Measurements from ENCODE around the gene OR2F1. TPM values are rescaled to one million over a fixed set of nuclear protein-coding genes. Genes with fewer than 3 reads are reported as not detected.

Gene OR2F1, protein sequence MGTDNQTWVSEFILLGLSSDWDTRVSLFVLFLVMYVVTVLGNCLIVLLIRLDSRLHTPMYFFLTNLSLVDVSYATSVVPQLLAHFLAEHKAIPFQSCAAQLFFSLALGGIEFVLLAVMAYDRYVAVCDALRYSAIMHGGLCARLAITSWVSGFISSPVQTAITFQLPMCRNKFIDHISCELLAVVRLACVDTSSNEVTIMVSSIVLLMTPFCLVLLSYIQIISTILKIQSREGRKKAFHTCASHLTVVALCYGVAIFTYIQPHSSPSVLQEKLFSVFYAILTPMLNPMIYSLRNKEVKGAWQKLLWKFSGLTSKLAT
- not detected for polyA plus RNA-seq (2013, experiment 1 of 2; ENCODE audit: insufficient read length)
- not detected for polyA plus RNA-seq (2013, experiment 2 of 2; ENCODE audit: insufficient read length)

DNA sequence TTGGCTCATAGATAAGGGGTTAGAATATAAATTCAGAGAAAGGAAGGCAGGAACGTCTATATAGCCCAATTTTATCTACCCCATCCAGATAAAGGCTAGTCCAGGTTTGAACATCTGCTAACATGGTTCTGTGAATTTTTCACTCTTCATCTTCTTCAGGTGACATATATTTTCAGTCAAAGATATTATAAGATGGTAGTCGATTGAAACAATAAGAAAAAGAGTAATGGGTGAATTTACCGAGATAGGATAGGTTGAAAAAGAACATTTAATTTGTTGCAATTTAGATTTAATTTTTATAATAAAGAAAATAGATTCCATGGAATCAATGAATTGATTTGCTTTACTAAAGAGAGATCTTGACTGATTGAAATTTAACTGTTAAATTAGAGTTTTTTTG lies at the start of gene OR2F1:
Gene OR2F1 (plus strand): TSS at position 301 of the 400 bp plus-strand sequence. CDS start 5,127 bp downstream, outside the sequence.
- DNase-seq: no peak

DNA sequence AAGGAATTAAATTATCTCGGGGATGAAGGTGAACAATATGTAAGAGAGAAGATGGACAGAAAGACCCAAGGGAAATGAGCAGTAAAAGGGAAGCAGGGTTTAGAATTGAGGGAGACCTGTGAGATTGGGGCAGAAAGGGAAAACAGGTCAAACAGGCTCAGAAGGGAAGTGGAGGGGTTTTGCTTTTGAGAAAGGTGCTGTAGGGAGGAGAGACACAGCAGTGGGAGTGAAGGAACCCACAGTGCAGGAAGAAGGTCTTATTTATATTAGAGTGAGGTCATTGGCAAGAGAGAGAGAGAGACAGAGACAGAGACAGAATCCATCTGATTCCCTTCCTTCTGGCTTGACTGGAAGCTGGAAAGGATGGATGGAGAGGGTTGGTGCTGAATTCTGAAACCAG lies 49.1 kb upstream of the OR2F1 start:
- DNase-seq: no peak

DNA sequence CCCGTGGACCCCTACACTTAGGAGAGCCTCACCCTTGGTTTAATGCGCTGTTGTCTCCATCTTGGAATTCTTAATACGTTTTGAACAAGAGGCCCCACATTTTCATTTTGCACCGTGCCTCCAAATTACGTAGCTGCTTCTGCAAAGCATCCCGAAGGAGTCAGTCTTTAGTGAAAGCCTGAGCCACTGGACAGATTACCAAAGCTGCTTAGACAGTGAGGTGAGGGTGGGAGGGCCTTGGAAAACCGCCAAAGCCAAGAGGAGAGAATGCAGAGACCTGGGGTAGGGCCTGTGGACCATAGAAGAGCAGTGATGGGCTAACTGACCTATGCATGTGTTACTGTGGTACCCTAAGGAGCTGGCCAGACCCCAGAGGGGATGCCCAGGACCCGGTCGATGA lies 48.5 kb upstream of the OR2F1 start:
- no peak for DNase-seq

DNA sequence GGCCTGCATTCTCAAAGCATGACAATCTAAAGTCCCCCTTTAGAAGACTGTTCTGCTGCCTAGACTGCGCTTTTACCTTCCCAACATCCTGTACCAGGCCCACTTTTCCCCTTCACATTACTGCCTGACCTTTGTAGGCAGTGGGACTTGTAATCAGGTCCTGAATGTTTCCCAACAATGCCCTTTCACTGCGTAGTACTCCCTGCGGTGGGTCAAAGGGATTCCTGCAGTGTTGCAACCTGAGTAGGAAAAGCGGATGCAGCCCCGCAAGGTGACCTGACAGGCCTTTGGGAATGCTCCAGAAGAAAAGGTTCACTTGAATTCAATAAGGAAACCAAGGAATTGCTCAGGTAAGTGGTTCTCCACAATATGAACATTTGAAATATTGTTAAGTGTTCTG lies 47.7 kb upstream of the OR2F1 start:
- DNase-seq: no peak

- DNase-seq: no peak
Observed at GRCh38 chr7:143908120-143908519, 46.5 kb upstream of the OR2F1 start.

DNA sequence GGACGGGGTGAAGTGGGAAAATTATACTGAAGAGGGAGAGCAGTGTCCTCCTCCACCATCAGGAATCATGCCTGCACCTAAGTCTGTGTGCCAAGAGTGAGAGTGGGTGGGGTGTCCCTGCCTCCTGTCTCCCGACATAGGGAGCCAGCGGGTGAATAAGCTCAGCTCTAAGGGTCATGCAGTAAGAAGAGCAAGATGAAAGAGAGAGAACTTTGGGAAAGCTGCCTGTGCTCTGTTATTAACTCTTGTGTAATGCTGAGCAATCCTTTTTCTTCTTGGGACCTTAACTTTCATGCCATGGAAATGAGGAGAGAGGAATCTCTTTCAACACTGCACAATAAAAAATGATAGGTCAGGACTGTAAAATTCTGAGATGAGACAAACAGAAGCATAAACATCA lies 44.8 kb upstream of the OR2F1 start:
- DNase-seq: no peak

DNA sequence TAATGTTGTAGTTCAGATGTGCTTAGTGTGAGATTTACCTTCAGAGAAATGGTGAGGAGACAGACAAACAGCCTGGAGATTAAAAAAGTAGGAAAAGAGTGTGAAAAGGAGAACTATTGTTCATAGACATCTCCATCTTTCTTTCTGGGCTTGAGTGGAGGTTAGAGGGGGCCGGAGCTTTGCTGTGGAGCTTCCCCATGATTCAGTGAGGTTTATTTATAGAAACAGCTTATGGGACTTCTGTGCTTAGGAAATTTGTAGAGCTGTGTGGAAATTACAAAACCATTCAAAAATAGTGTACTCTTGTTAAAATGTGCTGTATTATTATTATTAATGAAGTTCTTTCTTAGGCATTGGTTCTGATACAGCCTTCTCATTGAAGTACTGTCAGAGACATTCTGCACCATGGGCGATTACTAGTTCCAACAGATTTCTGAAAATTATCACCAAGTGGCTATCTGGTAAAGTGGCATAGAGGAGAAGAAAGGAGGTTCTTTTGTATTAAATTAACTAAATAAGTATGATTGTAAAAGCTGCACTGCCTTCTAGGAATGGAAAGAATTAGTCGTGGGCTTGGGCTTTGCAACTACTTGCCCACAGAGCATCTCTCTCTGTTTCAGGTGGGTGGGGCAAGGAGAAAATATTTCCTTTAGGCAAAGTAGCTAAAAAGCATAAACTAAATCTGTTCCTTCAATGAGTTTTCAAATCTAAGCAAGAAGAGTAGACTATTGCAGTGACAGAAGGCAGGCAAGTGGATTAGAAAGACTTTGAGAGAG lies 44.0 kb upstream of the OR2F1 start:
- DNase-seq: no peak

GRCh38 chr7:143913945-143914615 lies 40.6 kb upstream of the OR2F1 start:
- DNase-seq: no peak

- DNase-seq: no peak
Observed at GRCh38 chr7:143914938-143915652, 39.5 kb upstream of the OR2F1 start.

DNA sequence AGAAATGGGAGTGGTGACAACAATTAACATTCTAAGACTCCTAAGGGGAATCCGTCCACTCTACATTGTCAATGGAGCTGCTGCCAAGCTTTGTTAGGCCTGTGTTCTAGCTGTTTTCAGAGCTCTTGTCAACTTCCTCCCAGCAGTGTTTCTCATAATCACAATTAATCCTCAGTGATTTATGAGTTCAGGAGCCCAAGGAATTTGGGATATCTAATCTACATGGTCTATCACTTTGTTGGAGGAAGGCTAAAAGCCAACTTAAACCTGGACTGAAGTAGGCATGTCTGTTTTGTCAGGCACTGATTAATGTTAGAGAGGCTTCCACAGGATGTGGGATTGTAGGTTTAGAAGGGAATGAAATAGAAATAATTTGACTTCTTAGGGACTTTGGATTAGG lies 29.8 kb upstream of the OR2F1 start:
- no peak for DNase-seq

GRCh38 chr7:143929224-143929920 lies 25.3 kb upstream of the OR2F1 start:
- no peak for DNase-seq

DNA sequence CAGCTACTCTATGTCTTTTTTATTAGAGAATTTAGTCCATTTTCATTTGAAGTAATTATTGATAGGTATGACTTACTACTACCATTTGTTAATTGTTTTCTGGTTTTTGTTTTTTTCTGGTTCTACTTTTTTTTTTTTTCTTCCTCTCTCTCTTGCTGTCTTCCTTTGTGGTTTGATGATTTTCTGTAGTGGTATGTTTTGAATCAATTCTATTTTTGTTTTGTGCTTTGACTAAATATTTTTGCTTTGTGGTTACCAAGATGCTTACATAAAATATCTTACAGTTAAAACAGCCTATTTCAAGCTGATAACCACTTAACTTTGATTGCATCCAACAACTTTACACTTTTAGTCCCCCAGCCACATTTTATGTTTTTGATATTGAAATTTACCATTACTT lies 22.9 kb upstream of the OR2F1 start:
- DNase-seq: no peak

- DNase-seq: peak; percentile 67
Observed at GRCh38 chr7:143934526-143935325, 19.9 kb upstream of the OR2F1 start, which contains the start of gene OR2F2. OR2F2 (plus strand) TSS chr7:143935233; CDS start chr7:143935233, 0 bp downstream.

DNA sequence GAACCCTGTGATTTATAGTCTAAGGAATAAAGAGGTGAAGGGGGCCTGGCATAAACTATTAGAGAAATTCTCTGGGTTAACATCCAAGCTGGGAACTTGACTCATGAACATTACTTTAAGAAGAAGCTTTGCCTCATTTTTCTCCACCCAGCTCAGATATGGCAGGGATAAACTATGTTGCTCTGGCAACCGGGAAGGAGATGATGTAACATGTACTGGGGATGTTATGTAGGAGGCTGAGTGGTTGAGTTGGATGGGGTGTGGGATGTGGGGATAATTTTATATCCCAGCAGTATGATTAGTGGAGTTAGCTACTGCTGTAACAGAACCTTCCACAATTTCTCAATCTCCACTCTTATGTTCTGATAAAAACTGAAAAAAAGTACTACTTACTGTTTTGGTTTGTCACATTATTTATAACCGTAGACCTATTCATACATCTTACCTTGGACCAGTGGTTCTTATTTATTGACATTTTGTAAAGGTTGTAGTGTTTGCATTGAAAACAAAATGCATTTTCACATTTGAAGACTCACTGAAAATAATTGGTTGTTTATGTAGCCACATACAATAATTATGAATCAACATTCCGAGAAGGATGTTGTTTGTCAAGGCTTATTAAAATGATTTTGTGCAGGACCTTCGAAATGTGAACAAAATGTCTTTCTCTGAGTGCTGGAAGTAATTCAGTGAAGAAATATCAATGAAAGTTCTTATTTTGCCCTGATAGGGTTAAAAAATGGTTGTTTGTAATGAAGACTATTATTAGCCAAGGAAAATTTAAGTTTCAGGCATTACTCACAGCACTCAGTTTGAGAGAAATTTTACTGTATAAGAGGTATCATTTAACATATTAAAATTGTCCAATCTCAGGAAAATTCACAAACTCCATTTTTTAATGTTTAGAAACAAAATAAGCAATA lies 18.3 kb upstream of the OR2F1 start:
- peak; percentile 64 for DNase-seq

GRCh38 chr7:143938379-143939243 lies 16.0 kb upstream of the OR2F1 start:
- DNase-seq: no peak

GRCh38 chr7:143945423-143945822 lies 9.2 kb upstream of the OR2F1 start:
- no peak for DNase-seq

GRCh38 chr7:143947111-143947510 lies 7.5 kb upstream of the OR2F1 start:
- no peak for DNase-seq

- DNase-seq: no peak
Observed at GRCh38 chr7:143948733-143949132, 5.9 kb upstream of the OR2F1 start.

DNA sequence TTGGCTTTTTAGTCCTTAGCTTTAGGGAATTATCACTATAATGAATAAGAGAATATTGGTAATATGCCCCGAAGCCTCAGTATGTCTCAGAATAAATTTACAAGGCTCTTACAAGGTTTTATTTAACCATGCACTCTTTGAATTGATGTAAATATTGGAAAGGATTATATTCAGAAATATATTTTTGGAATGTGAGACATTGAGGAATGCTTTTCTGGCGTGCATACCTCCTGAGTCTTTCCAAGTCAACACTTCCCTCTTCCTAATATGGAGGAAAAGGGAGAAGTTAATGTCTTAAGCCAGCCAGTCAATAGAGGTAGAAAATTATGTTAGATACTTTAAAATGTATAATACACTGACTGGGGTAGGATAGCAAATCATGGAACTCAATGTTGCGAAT lies 1.2 kb upstream of the OR2F1 start:
- no peak for DNase-seq

Data from fibroblast of skin of abdomen (primary cell).